DOHH2 (cell line): ENCODE measurements around the gene UNC13A.

Source experiments
- H3F3A ChIP-seq: fragments of 200-600 bp; sonication (generic), shearing (Covaris generic); 2 replicates; pipeline ENCODE4 v1.6.0; 2016; ENCODE audit warnings: antibody characterized with exemption, mild to moderate bottlenecking; ENCODE audit not compliant: control insufficient read depth, insufficient read depth
- H3K27ac ChIP-seq: fragments of 200-600 bp; sonication (generic); 2 replicates; pipeline ENCODE4 v1.5.1; 2014; ENCODE audit warnings: low read depth, mild to moderate bottlenecking, low read length, moderate library complexity
- H3K27me3 ChIP-seq: fragments of 200-600 bp; sonication (generic); 2 replicates; pipeline ENCODE4 v1.6.1; 2014; ENCODE audit warnings: mild to moderate bottlenecking, low read length, mixed read lengths; ENCODE audit not compliant: control insufficient read depth
- H3K36me3 ChIP-seq: fragments of 200-600 bp; sonication (generic); 2 replicates; pipeline ENCODE4 v1.6.1; 2014; ENCODE audit warnings: mild to moderate bottlenecking, low read length, moderate library complexity, mixed read lengths; ENCODE audit not compliant: control insufficient read depth
- H3K4me1 ChIP-seq: fragments of 200-600 bp; sonication (generic); 2 replicates; pipeline ENCODE4 v1.6.1; 2014; ENCODE audit warnings: mild to moderate bottlenecking, low read length, mixed read lengths; ENCODE audit not compliant: control insufficient read depth
- H3K4me2 ChIP-seq: fragments of 200-600 bp; sonication (generic); 2 replicates; pipeline ENCODE4 v1.6.0; 2014; ENCODE audit warnings: mild to moderate bottlenecking, low read length, moderate library complexity
- H3K4me3 ChIP-seq: fragments of 200-600 bp; sonication (generic); 2 replicates; pipeline ENCODE4 v1.5.1; 2014; ENCODE audit warnings: mild to moderate bottlenecking, low read length, mixed read lengths
- H3K79me2 ChIP-seq: fragments of 200-600 bp; sonication (generic); 2 replicates; pipeline ENCODE4 v1.6.1; 2014; ENCODE audit warnings: mild to moderate bottlenecking, low read length, mixed read lengths; ENCODE audit not compliant: control insufficient read depth
- H3K9me2 ChIP-seq: fragments of 200-600 bp; sonication (generic); replicated peaks from 2 replicates; pipeline ENCODE4 v1.6.1; 2014; ENCODE audit warnings: mild to moderate bottlenecking, low read length, mixed read lengths; ENCODE audit not compliant: control insufficient read depth
- H3K9me3 ChIP-seq: fragments of 200-600 bp; sonication (generic); 2 replicates; pipeline ENCODE4 v1.6.1; 2014; ENCODE audit warnings: antibody characterized with exemption, low read length, mixed read lengths; ENCODE audit not compliant: control insufficient read depth, insufficient read depth
- H4K20me1 ChIP-seq: fragments of 200-600 bp; sonication (generic); 2 replicates; pipeline ENCODE4 v1.6.0; 2014; ENCODE audit warnings: low read depth, mild to moderate bottlenecking, antibody characterized with exemption, low read length, moderate library complexity; ENCODE audit not compliant: control insufficient read depth, insufficient read depth
- EZH2phosphoT487 ChIP-seq: fragments of 200-600 bp; sonication (generic); IDR thresholded peaks from 2 replicates; pipeline ENCODE4 v1.6.1; 2017; ENCODE audit warnings: borderline replicate concordance, mild to moderate bottlenecking, antibody characterized with exemption, low read length, moderate library complexity, mixed read lengths
- TF ChIP-seq, protein P1 (sequence below): fragments of 200-600 bp; sonication (generic); IDR thresholded peaks from one replicate; pipeline ENCODE4 v1.5.1; 2014; ENCODE audit warnings: antibody characterized with exemption, mild to moderate bottlenecking, low read depth, low read length; ENCODE audit not compliant: poor library complexity, severe bottlenecking

The UNC13A gene

DNA sequence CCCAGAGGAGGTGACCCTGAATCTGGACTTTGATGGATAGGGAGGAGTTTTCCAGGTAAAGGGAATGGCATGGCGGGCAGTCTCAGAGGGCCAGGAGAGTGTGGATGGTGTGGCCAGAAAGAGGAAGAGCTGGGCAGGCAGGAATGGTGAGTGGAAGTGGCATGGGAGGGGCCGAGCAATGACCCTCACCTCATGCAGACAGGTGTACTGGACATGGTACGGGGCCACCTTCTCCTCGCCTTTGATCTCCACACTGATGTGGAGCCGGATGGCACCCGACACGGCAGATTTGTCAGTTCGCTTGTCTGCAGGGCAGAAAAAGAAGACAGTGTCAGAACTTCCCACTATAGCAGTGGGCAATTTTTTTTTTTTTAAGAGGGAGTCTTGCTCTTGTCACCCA is 45.5 kb downstream of the UNC13A start:
- Histone ChIP-seq H3K9me3 (no peaks in the 10 kb centered on the region), H3K79me2 (no peaks in the 10 kb centered on the region), H4K20me1 (no peaks in the 10 kb centered on the region), H3K4me1 (no peaks in the 10 kb centered on the region), H3K9me2 (no peaks in the 10 kb centered on the region), H3K4me3 (no peak overlapping the region), H3K27ac (no peak overlapping the region), H3K36me3 (no peaks in the 10 kb centered on the region), H3F3A (no peaks in the 10 kb centered on the region), H3K4me2 (no peak overlapping the region), H3K27me3 (no peaks in the 10 kb centered on the region)
- TF ChIP-seq, protein P1, sequence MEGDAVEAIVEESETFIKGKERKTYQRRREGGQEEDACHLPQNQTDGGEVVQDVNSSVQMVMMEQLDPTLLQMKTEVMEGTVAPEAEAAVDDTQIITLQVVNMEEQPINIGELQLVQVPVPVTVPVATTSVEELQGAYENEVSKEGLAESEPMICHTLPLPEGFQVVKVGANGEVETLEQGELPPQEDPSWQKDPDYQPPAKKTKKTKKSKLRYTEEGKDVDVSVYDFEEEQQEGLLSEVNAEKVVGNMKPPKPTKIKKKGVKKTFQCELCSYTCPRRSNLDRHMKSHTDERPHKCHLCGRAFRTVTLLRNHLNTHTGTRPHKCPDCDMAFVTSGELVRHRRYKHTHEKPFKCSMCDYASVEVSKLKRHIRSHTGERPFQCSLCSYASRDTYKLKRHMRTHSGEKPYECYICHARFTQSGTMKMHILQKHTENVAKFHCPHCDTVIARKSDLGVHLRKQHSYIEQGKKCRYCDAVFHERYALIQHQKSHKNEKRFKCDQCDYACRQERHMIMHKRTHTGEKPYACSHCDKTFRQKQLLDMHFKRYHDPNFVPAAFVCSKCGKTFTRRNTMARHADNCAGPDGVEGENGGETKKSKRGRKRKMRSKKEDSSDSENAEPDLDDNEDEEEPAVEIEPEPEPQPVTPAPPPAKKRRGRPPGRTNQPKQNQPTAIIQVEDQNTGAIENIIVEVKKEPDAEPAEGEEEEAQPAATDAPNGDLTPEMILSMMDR, result no peak
- TF ChIP-seq EZH2phosphoT487, result no peak

DNA sequence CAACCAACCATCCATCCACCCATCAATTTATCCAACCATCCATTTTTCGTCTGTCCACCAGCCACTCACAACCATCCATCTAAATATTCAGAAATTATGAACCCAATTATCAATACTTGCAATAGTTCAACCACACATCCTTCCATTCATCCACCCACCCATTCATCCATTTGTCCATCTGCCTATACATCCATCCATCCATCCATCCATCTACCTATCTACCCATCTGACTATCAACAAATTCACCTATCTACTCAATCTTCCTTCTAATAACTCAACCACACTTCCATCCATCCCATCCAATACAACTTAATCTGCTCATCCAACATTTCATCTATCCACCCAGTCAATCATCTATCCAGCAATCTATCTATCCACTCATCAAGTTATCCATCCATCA is 46.3 kb downstream of the UNC13A start:
- H3K27me3 ChIP-seq, result no peaks in the 10 kb centered on the region
- H3F3A ChIP-seq, result no peaks in the 10 kb centered on the region
- no peaks in the 10 kb centered on the region for H3K36me3 ChIP-seq
- H3K9me3 ChIP-seq, result no peaks in the 10 kb centered on the region
- no peak for TF ChIP-seq EZH2phosphoT487
- TF ChIP-seq, protein P1, result no peak
- no peak overlapping the region for H3K27ac ChIP-seq
- H3K4me3 ChIP-seq, result no peak overlapping the region
- no peak overlapping the region for H3K4me2 ChIP-seq
- H4K20me1 ChIP-seq, result no peaks in the 10 kb centered on the region
- no peaks in the 10 kb centered on the region for H3K9me2 ChIP-seq
- no peaks in the 10 kb centered on the region for H3K4me1 ChIP-seq
- H3K79me2 ChIP-seq, result no peaks in the 10 kb centered on the region

DNA sequence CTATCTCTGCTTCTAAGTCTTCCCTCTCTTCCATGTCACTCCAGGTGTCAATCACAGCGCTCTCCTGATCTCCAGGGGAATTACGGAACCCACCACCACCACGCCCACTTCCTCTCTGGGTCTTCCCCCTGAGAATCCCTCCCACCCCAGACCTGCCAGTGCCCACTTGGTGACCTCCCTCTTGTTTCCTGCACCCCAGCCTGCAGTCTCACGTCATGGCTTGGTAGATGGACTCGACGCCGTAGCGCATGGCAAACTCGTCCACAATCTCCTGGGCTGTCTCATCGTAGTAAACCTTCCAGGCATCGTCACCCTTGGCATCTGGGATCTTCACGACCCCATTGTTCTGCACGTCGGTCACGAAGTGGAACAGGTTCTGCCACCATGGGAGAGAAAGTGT is 47.0 kb downstream of the UNC13A start:
- no peaks in the 10 kb centered on the region for H3K9me3 ChIP-seq
- TF ChIP-seq, protein P1, result no peak
- TF ChIP-seq EZH2phosphoT487, result no peak
- H4K20me1 ChIP-seq, result no peaks in the 10 kb centered on the region
- H3K4me2 ChIP-seq, result no peak overlapping the region
- no peak overlapping the region for H3K4me3 ChIP-seq
- no peaks in the 10 kb centered on the region; the same call in 1 of the 2 replicates for H3K9me2 ChIP-seq
- H3K27me3 ChIP-seq, result no peaks in the 10 kb centered on the region
- H3K4me1 ChIP-seq, result no peaks in the 10 kb centered on the region
- H3K36me3 ChIP-seq, result no peaks in the 10 kb centered on the region
- H3F3A ChIP-seq, result no peaks in the 10 kb centered on the region
- H3K27ac ChIP-seq, result no peak overlapping the region
- H3K79me2 ChIP-seq, result no peaks in the 10 kb centered on the region

DNA sequence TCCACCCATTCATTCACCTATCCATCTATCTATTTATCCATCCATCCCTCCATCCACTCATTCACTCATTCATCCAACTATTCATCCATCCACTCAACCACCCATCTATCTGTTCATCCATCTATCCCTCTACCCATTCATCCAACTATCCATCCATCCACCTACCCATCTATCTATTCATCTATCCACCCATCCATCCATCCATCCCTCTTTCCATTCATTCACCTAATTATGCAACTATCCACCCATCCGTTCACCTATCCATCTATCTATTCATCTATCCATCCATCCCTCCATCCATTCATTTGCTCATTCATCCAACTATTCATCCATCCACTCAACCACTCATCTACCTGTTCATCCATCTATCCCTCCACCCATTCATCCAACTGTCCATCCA is 54.5 kb downstream of the UNC13A start:
- H3K4me2 ChIP-seq, result no peak overlapping the region
- H3K4me3 ChIP-seq, result no peak overlapping the region
- H3K79me2 ChIP-seq, result no peaks in the 10 kb centered on the region
- no peaks in the 10 kb centered on the region for H3K9me3 ChIP-seq
- H4K20me1 ChIP-seq, result no peaks in the 10 kb centered on the region
- H3K9me2 ChIP-seq, result no peaks in the 10 kb centered on the region; the same call in 1 of the 2 replicates
- no peak overlapping the region for H3K27ac ChIP-seq
- H3K27me3 ChIP-seq, result 0 out of 2 replicates have a peak, but pooled peaks cover 2% of the 10 kb centered on the region
- TF ChIP-seq, protein P1, result no peak
- TF ChIP-seq EZH2phosphoT487, result no peak
- H3F3A ChIP-seq, result no peaks in the 10 kb centered on the region
- no peaks in the 10 kb centered on the region for H3K36me3 ChIP-seq
- H3K4me1 ChIP-seq, result no peaks in the 10 kb centered on the region
